ENCODE results near the gene NHS. TPM values are rescaled to one million over a fixed set of nuclear protein-coding genes. Genes with fewer than 3 reads are reported as not detected.

Gene NHS
- total RNA-seq, 2 donors from 2014 or later: under 0.01 to 1.3 TPM

DNA sequence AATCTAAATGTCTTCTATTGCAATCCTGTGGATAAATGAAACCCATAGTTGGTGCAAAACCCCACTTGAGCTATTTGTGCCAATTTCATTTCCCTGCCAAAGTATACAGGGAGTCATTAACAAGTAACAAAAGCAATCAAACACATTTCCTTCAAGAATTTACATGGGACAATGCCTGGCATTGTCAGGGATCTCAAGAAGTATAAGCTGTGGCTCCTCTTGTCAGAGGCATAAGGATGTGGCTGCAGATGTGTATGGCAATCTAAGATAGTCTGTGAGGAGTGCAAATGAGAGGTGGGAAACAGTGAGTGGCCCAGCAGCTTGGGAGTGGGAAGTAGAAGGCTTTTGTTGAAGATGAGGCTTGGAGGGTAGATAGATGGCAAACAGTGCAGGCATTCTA lies 304.3 kb downstream of the NHS start:
- ATAC-seq: no peak

DNA sequence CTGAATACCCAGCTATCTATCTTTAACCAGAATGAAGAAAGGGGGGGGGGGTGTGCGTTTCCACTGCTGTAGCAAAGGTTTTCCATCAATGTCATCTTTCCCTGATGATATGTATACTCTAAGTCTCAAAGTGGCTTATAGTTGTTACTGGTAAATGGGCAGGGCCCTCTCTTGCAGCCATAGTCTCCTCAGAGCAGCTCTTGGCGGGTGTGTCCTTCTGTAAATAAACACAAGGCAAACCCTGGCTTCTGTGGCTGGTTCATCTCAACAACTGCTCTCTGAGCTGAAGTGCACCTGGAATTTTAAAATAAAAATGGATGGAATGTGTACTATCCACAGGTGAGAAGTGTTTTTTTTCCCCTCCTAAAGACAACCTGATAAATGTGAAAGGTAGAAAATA lies 304.8 kb downstream of the NHS start:
- no peak for TF ChIP-seq POLR2A (IDR thresholded peaks at IDR 0.05)
- TF ChIP-seq, protein P1, sequence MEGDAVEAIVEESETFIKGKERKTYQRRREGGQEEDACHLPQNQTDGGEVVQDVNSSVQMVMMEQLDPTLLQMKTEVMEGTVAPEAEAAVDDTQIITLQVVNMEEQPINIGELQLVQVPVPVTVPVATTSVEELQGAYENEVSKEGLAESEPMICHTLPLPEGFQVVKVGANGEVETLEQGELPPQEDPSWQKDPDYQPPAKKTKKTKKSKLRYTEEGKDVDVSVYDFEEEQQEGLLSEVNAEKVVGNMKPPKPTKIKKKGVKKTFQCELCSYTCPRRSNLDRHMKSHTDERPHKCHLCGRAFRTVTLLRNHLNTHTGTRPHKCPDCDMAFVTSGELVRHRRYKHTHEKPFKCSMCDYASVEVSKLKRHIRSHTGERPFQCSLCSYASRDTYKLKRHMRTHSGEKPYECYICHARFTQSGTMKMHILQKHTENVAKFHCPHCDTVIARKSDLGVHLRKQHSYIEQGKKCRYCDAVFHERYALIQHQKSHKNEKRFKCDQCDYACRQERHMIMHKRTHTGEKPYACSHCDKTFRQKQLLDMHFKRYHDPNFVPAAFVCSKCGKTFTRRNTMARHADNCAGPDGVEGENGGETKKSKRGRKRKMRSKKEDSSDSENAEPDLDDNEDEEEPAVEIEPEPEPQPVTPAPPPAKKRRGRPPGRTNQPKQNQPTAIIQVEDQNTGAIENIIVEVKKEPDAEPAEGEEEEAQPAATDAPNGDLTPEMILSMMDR (IDR thresholded peaks at IDR 0.05): no peak
- intact Hi-C loops (cut with DNase I): loop anchor here (10.0 kb wide), 1 partner anchor 435 kb away; no protein-coding TSS in a partner anchor
- no peak overlapping the region for H3K27ac ChIP-seq
- DNase-seq (no peak), ATAC-seq (no peak)
- H3K4me1 ChIP-seq: no peaks in the 10 kb centered on the region
- WGBS, 2 donors: 83 to 100% methylated on average over 1 to 2 of the region's 2 CpGs
- no peaks in the 10 kb centered on the region for H3K36me3 ChIP-seq (replicated peaks in 1 of 2; ENCODE audit: insufficient read depth in 1 of 2, low read depth in 2 of 2)
- H3K27me3 ChIP-seq: no peaks in the 10 kb centered on the region
- H3K9me3 ChIP-seq: no peaks in the 10 kb centered on the region
- no peak overlapping the region for H3K4me3 ChIP-seq

More for the DNA sequence above, 304.3 kb downstream of the NHS start:
- intact Hi-C loops (cut with DNase I): no loop called here
- TF ChIP-seq, protein P1 (IDR thresholded peaks at IDR 0.05): no peak
- no peak for TF ChIP-seq POLR2A (IDR thresholded peaks at IDR 0.05)
- H3K4me3 ChIP-seq: no peak overlapping the region
- no peaks in the 10 kb centered on the region for H3K27me3 ChIP-seq
- H3K4me1 ChIP-seq: no peaks in the 10 kb centered on the region
- H3K36me3 ChIP-seq (replicated peaks in 1 of 2; ENCODE audit: insufficient read depth in 1 of 2, low read depth in 2 of 2): no peaks in the 10 kb centered on the region
- no peak overlapping the region for H3K27ac ChIP-seq
- no peak for DNase-seq
- no peaks in the 10 kb centered on the region for H3K9me3 ChIP-seq

DNA sequence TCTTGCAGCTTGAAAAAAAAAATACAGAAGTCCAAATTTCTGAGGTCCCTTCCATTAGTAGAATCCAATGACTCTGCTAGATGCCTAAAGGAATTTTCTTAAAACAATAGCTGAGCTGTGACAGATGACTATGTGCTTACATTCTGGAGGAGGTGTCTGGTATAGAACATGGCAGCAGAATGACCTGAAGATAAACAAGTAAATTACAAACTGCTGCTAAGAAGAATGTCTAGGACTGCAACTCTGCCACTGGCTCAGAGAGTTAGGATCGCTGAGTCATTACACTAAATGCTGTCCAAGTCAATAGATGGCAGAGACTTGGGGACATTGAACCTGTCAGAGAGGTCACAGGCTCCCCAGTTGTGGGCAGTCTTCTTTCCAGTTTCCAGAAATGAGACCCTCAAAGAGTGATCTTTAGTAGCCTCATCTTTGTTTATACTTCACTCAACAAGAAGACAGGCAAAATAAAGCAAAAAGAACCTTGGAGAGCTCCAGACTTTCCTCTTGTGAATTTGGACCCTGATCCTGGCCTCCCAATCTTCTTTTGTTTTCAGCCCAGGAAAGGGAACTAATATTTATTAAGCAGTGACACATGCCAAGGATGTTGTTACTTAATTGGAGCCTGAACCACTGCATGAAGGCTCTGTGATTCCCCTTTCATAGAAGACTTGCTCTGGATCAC lies 305.9 kb downstream of the NHS start:
- Histone ChIP-seq H3K27me3 (no peaks in the 10 kb centered on the region), H3K4me3 (no peak overlapping the region), H3K9me3 (no peaks in the 10 kb centered on the region), H3K4me1 (no peaks in the 10 kb centered on the region), H3K36me3 (replicated peaks in 1 of 2; ENCODE audit: insufficient read depth in 1 of 2, low read depth in 2 of 2) (no peaks in the 10 kb centered on the region), H3K27ac (no peak overlapping the region)
- 92% methylated on average over 1 of the region's 1 CpG; no CpG with 5 or more reads in 1 of the 2 donors for WGBS, 2 donors
- intact Hi-C loops (cut with DNase I): loop anchor here (10.0 kb wide), 1 partner anchor 436 kb away; no protein-coding TSS in a partner anchor
- TF ChIP-seq, protein P1 (IDR thresholded peaks at IDR 0.05): no peak
- TF ChIP-seq POLR2A (IDR thresholded peaks at IDR 0.05): no peak
- DNase-seq: no peak
- no peak for ATAC-seq

DNA sequence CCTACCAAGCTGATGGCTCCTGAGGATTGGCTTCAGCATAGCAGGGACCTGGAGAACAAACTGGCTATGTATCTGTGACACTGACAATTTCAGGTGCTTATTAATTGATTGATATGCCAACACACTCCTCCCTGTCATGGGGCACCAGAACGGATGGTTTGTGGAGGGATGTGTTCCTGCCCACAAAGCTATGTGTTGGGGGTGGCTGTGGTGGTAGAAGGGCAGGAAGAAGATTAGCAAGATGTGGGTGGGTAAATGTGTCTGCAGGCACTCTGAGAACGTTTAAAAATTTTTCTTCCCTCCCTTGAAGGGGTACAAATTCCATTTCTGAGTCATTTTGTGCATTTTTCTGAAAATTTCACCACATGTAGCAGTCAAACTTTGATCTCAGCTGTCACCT lies 307.3 kb downstream of the NHS start:
- no peaks in the 10 kb centered on the region for H3K27me3 ChIP-seq
- no peak for TF ChIP-seq POLR2A (IDR thresholded peaks at IDR 0.05)
- TF ChIP-seq, protein P1 (IDR thresholded peaks at IDR 0.05): no peak

DNA sequence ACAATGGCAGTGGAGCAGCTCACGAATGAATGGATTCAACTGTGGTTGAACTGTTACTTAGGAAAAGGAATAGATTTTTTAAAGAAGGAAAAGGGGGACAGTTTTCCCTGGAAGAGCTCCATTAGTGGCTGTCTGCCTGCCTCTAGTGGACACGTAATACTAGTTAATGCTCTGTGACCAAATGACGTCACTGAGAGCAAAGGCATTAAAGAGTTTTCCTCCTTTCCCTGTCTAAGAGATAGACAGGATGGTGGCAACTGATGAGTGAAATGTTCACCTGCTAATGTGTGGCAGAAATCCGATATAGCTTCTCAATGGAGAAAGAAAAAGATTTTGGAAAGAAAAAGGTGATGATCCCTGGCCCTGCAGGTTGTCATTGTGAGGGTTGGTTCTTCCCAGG lies 310.0 kb downstream of the NHS start:
- Histone ChIP-seq H3K9me3 (no peaks in the 10 kb centered on the region), H3K4me3 (no peak overlapping the region), H3K27ac (no peak overlapping the region), H3K36me3 (replicated peaks in 1 of 2; ENCODE audit: insufficient read depth in 1 of 2, low read depth in 2 of 2) (no peaks in the 10 kb centered on the region), H3K4me1 (no peaks in the 10 kb centered on the region), H3K27me3 (no peaks in the 10 kb centered on the region)
- WGBS, 2 donors: 75 to 91% methylated on average over 4 of the region's 4 CpGs
- no peak for TF ChIP-seq POLR2A (IDR thresholded peaks at IDR 0.05)
- TF ChIP-seq, protein P1 (IDR thresholded peaks at IDR 0.05): no peak
- intact Hi-C loops (cut with DNase I): loop anchor here (10.0 kb wide), 1 partner anchor 440 kb away; no protein-coding TSS in a partner anchor
- ATAC-seq (no peak), DNase-seq (no peak)

More for the DNA sequence above, 307.3 kb downstream of the NHS start:
- no peak overlapping the region for H3K27ac ChIP-seq
- no peak for DNase-seq
- 48 to 70% methylated on average over 2 of the region's 2 CpGs for WGBS, 2 donors
- H3K4me1 ChIP-seq: no peaks in the 10 kb centered on the region
- intact Hi-C loops (cut with DNase I): loop anchor here (10.0 kb wide), 1 partner anchor 437 kb away; no protein-coding TSS in a partner anchor
- H3K4me3 ChIP-seq: no peak overlapping the region
- H3K36me3 ChIP-seq (replicated peaks in 1 of 2; ENCODE audit: insufficient read depth in 1 of 2, low read depth in 2 of 2): no peaks in the 10 kb centered on the region
- H3K9me3 ChIP-seq: no peaks in the 10 kb centered on the region
- ATAC-seq: no peak

Measured in body of pancreas (tissue), 4 donors.